HL-60/S4 treated with retinoic acid at 250 ng/mL for 4 days and 3 days (cell line): ENCODE data around the gene BRD9.
"Not testable (repeated sequence)": the region's sequence is repeated elsewhere in the genome, so short reads cannot be mapped to it uniquely, and the experiment has no call there.

Experiments
- in situ Hi-C: fragments of 300-500 bp; cut with MboI; formaldehyde crosslinking; loops from 2 replicates; pipeline ENCODE4 v1.7.0; 2022; ENCODE audit warnings: low sequenced_read_pairs

BRD9 gene

GRCh38 chr5:846602-847091 is 46.0 kb downstream of the BRD9 start:
- in situ Hi-C loops, result not testable (repeated sequence)

- in situ Hi-C loops, result not testable (repeated sequence)
These were observed 46.7 kb downstream of the BRD9 start for GRCh38 chr5:845676-846601.

- in situ Hi-C loops, result not testable (repeated sequence)
These were observed 47.4 kb downstream of the BRD9 start for GRCh38 chr5:845031-845675.

- in situ Hi-C loops, result not testable (repeated sequence)
These were observed 48.2 kb downstream of the BRD9 start for GRCh38 chr5:844426-844825.

- in situ Hi-C loops, result not testable (repeated sequence)
These were observed 48.7 kb downstream of the BRD9 start for GRCh38 chr5:843926-844325.

GRCh38 chr5:843371-843770 is 49.2 kb downstream of the BRD9 start:
- in situ Hi-C loops, result not testable (repeated sequence)

- in situ Hi-C loops, result not testable (repeated sequence)
These were observed 50.0 kb downstream of the BRD9 start for GRCh38 chr5:842402-843221.

- in situ Hi-C loops, result not testable (repeated sequence)
These were observed 50.8 kb downstream of the BRD9 start for GRCh38 chr5:841531-842401.

- in situ Hi-C loops, result not testable (repeated sequence)
These were observed 51.6 kb downstream of the BRD9 start for GRCh38 chr5:840974-841435.

- in situ Hi-C loops, result not testable (repeated sequence)
These were observed 52.3 kb downstream of the BRD9 start for GRCh38 chr5:840118-840973.

GRCh38 chr5:838431-838851 is 54.2 kb downstream of the BRD9 start:
- in situ Hi-C loops, result not testable (repeated sequence)

- in situ Hi-C loops, result not testable (repeated sequence)
These were observed 54.9 kb downstream of the BRD9 start for GRCh38 chr5:837621-838121.

GRCh38 chr5:835933-836612 is 56.5 kb downstream of the BRD9 start:
- in situ Hi-C loops, result not testable (repeated sequence)

GRCh38 chr5:834013-834412 is 58.6 kb downstream of the BRD9 start:
- in situ Hi-C loops, result not testable (repeated sequence)

GRCh38 chr5:828194-828593 is 64.4 kb downstream of the BRD9 start:
- in situ Hi-C loops, result not testable (repeated sequence)

- in situ Hi-C loops, result not testable (repeated sequence)
These were observed 67.1 kb downstream of the BRD9 start for GRCh38 chr5:825544-825943.

GRCh38 chr5:821504-821903 is 71.1 kb downstream of the BRD9 start:
- in situ Hi-C loops, result no loop called here

GRCh38 chr5:820245-820644 is 72.4 kb downstream of the BRD9 start:
- in situ Hi-C loops, result no loop called here
